Measurements from ENCODE around the gene C1QTNF9.
"Not testable (repeated sequence)": the region's sequence is repeated elsewhere in the genome, so short reads cannot be mapped to it uniquely, and the experiment has no call there.

C1QTNF9 gene

GRCh38 chr13:24323739-24324075, 14.3 kb downstream of the C1QTNF9 start:
- DNase-seq = no peak

- DNase-seq = not testable (repeated sequence)
Measured at GRCh38 chr13:24327598-24327997, 18.2 kb downstream of the C1QTNF9 start.

DNA sequence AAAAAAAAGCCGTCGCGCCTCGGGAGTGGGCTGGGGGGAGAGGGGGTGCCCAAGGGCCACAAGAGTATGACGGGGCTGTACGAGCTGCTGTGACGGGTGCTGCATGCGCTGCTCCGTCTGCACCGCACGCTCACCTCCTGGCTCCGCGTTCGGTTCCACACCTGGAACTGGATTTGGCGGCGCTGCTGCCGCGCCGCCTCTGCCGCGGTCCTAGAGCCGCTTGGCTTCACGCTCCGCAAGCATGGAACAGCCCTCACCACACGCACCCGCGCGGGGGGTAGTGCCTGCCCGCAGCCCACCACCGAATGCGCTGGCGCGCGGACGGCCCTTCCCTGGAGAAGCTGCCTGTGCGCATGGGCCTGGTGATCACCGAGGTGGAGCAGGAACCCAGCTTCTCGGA, 18.8 kb downstream of the C1QTNF9 start:
- DNase-seq = no peak

- no peak for DNase-seq
Measured at GRCh38 chr13:24338721-24339120, 29.3 kb downstream of the C1QTNF9 start.

GRCh38 chr13:24339937-24340607, 30.7 kb downstream of the C1QTNF9 start:
- no peak for DNase-seq

DNA sequence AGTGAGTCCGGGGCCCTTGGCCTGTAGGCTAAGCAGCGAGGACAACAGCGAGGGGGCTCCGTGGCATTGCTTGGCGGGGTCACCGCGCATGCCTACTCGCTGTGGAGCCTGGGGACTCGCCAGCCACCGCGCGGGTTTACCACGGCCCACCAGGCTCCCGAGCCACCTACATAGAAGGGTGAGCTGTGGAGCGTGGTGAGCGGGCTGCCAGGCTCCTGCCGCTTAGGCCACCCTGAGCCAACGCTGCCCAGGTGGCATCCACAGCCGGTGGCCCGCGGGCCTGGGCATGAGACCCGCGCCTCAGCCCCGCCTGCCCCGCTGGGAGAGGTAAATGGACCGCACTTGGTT, 31.2 kb downstream of the C1QTNF9 start:
- DNase-seq = no peak

GRCh38 chr13:24341439-24341838, 32.1 kb downstream of the C1QTNF9 start:
- DNase-seq = peak; percentile 2

DNA sequence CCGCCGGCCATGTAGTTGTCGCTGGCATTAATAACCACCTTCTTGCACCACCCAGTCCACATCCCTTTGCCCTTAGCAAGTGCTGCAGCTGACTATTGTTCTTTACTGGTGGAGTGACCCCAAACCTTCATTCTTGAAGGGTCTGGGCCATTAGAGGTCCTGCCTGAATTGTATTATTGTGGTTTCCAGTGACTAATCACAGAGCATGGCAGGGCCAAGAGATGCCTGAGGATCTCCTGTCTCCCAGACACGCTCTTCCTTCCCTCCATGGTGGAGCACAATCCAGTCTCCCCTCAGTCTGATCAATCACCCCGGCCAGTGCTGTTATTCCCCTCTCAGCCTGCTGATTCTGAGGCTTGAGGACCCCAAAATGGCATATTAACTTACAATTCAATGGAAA, 39.0 kb downstream of the C1QTNF9 start:
- DNase-seq = no peak

GRCh38 chr13:24348797-24349515, 39.6 kb downstream of the C1QTNF9 start:
- DNase-seq = no peak

DNA sequence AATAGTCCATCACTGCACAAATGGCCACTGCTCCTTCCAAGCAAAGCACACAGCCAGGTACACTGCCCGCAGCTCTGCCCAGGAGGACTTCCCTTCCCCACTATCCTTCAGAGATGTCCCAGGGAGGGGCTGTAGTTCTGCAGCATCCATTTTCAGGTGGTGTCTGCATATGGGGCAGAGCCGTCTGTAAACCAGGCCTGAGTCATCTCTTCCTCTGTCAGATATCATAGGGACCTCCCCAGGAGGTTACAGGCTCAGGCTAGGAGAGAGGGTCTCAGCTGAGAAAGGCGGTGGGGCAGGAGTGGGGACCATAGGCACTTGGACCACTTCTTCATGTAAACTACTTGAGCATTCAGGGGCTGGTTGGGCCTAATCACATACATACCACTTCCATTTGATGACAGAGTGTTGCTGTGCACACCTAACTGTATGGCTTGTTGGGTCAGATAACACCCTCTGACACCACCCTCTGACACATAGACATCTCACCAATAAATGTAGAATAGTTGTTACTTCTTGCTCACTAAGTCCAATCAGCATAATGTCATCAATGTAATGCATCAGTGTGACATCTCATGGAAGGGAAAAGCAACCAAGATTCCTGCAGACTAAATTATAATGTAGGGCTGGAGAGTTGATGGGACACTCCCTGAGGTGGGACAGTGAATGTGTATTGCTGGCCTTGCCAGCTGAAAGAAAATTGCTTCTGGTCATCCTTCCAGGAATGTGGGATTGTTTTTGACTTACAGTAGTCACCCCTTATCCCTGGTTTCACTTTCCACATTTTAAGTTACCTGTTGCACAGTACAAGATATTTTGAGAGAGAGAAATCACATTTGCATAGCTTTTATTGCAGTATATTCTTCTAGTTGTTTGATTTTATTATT, 40.6 kb downstream of the C1QTNF9 start:
- DNase-seq = not testable (repeated sequence)

DNA sequence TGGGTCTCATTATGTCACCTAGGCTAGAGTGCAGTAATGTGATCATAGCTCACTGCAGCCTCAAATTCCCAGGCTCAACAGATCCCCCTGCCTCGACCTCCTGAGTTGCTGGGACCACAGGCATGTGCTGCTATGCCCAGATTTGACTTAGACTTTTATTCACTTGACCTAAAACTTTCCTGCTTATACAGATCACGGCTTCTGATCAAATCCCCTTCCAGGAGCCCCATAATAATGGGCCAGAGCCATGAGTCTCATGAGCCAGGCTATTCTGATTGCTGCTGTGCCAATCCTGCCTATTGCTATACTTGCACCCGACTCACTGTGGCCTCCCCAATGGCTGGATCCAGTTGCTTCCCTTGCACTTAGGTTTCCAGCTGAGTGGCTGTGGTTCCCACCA, 42.0 kb downstream of the C1QTNF9 start:
- no peak for DNase-seq

DNA sequence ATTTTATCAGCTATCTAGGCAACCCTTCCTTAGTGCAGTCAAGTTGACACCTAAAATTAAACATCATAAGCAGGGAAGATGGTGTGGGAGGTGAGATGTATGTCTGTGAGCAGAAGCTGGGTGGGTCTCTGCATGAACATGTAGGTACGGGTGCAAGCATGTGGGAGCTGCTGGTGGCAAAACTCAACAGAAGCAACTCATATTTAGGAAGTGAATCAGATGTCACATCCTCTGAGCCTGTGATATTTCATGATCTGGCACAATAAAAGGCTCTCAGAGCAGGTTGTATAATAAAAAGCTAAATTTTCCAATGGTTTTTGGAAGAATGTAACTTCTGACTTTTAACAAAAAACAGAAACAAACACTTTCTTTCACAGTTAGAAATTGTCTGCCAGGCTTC, 44.4 kb downstream of the C1QTNF9 start:
- no peak for DNase-seq

DNA sequence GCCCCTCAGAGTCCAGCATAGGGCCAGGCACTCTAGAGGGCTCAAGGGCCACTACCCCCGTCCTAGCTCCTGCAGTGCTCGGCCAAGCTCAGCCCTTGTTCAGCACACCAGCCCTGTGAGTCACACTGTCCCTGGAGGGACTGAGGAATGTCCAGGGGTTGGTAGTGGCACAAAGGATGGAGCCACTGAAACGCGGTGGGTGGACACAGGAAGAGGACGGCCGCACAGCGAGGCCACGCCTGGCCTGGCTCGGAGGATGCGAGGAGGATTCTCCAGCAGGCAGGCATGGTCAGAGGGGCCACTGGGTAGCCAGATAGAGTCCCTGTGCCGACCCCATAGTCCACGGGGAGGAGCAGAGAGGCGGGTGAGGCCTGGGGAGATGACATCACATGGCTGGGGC, 45.7 kb downstream of the C1QTNF9 start:
- DNase-seq = no peak

DNA sequence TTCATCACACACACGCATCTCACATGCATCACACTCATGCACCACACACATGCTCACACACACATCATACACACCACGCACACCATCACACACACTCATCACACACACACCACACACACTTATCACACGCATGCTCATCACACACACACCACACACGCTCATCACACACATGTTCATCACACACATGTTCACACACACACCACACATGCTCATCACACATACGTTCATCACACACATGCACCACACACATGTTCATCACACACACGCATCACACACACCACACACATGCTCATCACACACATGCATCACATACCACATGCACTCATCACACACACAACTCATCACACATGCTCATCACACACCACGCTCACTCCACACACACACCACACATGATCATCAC, 46.9 kb downstream of the C1QTNF9 start:
- DNase-seq = no peak

DNA sequence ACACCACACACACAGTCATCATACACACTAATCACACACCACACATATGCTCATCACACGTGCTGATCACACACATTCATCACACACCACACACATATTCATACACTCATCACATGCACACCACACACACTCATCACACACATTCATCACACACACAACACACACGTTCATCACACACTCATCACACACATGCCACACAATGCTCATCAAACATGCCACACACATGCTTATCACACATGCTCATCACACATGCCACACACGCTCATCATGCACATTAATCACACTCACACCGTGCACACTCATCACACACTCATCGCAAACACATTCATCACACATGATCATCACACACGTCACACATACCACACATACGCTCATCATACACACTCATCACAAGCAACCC, 47.5 kb downstream of the C1QTNF9 start:
- no peak for DNase-seq

GRCh38 chr13:24357756-24358155, 48.4 kb downstream of the C1QTNF9 start:
- DNase-seq = no peak

GRCh38 chr13:24358836-24359235, 49.5 kb downstream of the C1QTNF9 start:
- not testable (repeated sequence) for DNase-seq

DNA sequence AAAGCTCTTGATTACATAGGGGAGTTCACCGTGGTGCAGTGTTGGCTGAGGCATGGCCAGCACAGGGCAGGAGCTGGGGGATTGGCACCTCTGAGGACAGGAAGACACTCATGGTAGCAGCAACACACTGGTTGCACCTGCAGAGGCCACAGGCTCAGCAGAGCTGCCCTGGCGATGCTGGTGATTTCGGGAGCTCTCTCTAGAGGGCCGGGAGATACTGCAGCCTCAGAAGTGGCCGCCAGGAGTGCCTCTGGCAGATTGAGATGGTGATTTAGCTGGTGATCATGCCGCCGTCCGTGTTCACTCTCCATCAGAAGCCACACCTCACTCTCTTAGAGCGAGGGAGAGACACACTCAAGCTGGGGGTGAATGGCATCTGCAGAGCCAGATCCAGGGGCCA, 49.9 kb downstream of the C1QTNF9 start:
- DNase-seq = not testable (repeated sequence)

GRCh38 chr13:24360106-24360505, 50.7 kb downstream of the C1QTNF9 start:
- DNase-seq = no peak

GRCh38 chr13:24361113-24361512, 51.7 kb downstream of the C1QTNF9 start:
- DNase-seq = no peak

GRCh38 chr13:24361852-24362366, 52.5 kb downstream of the C1QTNF9 start:
- DNase-seq = no peak

- no peak for DNase-seq
Measured at GRCh38 chr13:24362435-24362952, 53.1 kb downstream of the C1QTNF9 start.

DNA sequence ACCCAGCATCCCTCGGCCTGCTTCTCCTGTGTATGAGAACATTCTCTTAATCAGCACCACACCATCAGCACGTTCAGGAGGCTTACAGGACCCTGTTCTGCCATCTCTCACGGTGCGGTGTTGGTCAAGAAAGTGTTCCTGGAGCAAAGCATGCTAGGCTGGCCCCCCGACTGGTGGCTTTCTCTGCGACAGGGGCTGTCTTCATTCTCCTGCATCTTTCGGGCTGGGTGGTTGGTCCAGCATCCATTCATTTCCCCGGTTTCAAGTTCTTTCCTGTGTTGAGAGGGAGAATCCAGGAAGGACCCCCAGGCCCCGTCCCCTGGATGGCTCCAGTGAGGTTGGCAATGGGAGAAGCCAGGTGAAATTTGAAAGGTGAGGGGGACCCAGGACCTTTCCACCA, 55.8 kb downstream of the C1QTNF9 start:
- no peak for DNase-seq
